H9 (cell line): ENCODE data around the gene CCM2. TPM values are rescaled to one million over a fixed set of nuclear protein-coding genes. Genes with fewer than 3 reads are reported as not detected.

Experiments
- DNase-seq: peaks from one replicate; pipeline ENCODE4 v3.0.0-alpha.2; 2017
- H2AFZ ChIP-seq: one replicate; pipeline ENCODE4 v1.6.1; 2013; ENCODE audit warnings: mild to moderate bottlenecking, low read length, control low read depth, moderate library complexity
- H2AK5ac ChIP-seq: 2 replicates; pipeline ENCODE4 v1.6.1; 2013; ENCODE audit warnings: low read length, control low read depth, mixed read lengths; ENCODE audit not compliant: insufficient read length
- H2BK120ac ChIP-seq: one replicate; pipeline ENCODE4 v1.6.1; 2013; ENCODE audit warnings: low read depth, mild to moderate bottlenecking, low read length, control low read depth, inconsistent platforms; ENCODE audit not compliant: poor library complexity, severe bottlenecking
- H2BK12ac ChIP-seq: 2 replicates; pipeline ENCODE4 v1.6.1; 2013; ENCODE audit warnings: low read length, control low read depth, mixed read lengths, low read depth; ENCODE audit not compliant: insufficient read length
- H2BK15ac ChIP-seq: 2 replicates; pipeline ENCODE4 v1.6.1; 2013; ENCODE audit warnings: low read depth, low read length, control low read depth
- H2BK20ac ChIP-seq: one replicate; pipeline ENCODE4 v1.6.1; 2013; ENCODE audit warnings: low read depth, mild to moderate bottlenecking, low read length, control low read depth, inconsistent platforms; ENCODE audit not compliant: poor library complexity, severe bottlenecking
- H2BK5ac ChIP-seq: 2 replicates; pipeline ENCODE4 v1.6.1; 2013; ENCODE audit warnings: low read length, control low read depth, mixed read lengths; ENCODE audit not compliant: insufficient read length
- H3K14ac ChIP-seq: 2 replicates; pipeline ENCODE4 v1.6.1; 2013; ENCODE audit warnings: low read length, control low read depth; ENCODE audit not compliant: insufficient read depth
- H3K18ac ChIP-seq: 2 replicates; pipeline ENCODE4 v1.6.1; 2013; ENCODE audit warnings: low read depth, mild to moderate bottlenecking, mixed read lengths, low read length, control low read depth; ENCODE audit not compliant: insufficient read length
- H3K23ac ChIP-seq: 2 replicates; pipeline ENCODE4 v1.6.1; 2013; ENCODE audit warnings: low read length, control low read depth, mixed read lengths, low read depth; ENCODE audit not compliant: insufficient read length
- H3K23me2 ChIP-seq: 2 replicates; pipeline ENCODE4 v1.6.1; 2013; ENCODE audit warnings: low read depth, mild to moderate bottlenecking, mixed read lengths, low read length, control low read depth; ENCODE audit not compliant: insufficient read length, poor library complexity, severe bottlenecking
- H3K27ac ChIP-seq: 2 replicates; pipeline ENCODE4 v1.5.1; 2013; ENCODE audit warnings: low read length, control low read depth, mixed read lengths, low read depth; ENCODE audit not compliant: insufficient read length
- H3K27me3 ChIP-seq: 2 replicates; pipeline ENCODE4 v1.6.1; 2013; ENCODE audit warnings: low read length, control low read depth, inconsistent platforms; ENCODE audit not compliant: insufficient read depth
- H3K4ac ChIP-seq: 2 replicates; pipeline ENCODE4 v1.6.1; 2013; ENCODE audit warnings: low read depth, mild to moderate bottlenecking, control low read depth, inconsistent platforms, low read length, moderate library complexity
- H3K4me1 ChIP-seq: 2 replicates; pipeline ENCODE4 v1.6.1; 2013; ENCODE audit warnings: low read length, control low read depth, inconsistent platforms; ENCODE audit not compliant: insufficient read depth
- H3K4me2 ChIP-seq: 2 replicates; pipeline ENCODE4 v1.6.1; 2013; ENCODE audit warnings: low read length, control low read depth, mixed read lengths; ENCODE audit not compliant: insufficient read length, insufficient read depth
- H3K56ac ChIP-seq: 2 replicates; pipeline ENCODE4 v1.6.1; 2013; ENCODE audit warnings: low read depth, mild to moderate bottlenecking, mixed read lengths, low read length, control low read depth; ENCODE audit not compliant: insufficient read length
- H3K79me1 ChIP-seq: 2 replicates; pipeline ENCODE4 v1.6.1; 2013; ENCODE audit warnings: low read depth, mild to moderate bottlenecking, moderate library complexity, low read length, control low read depth, inconsistent platforms; ENCODE audit not compliant: insufficient read depth, poor library complexity, severe bottlenecking
- H3K79me2 ChIP-seq: 2 replicates; pipeline ENCODE4 v1.6.1; 2013; ENCODE audit warnings: low read length, control low read depth, inconsistent platforms; ENCODE audit not compliant: insufficient read depth
- H3K9ac ChIP-seq: 2 replicates; pipeline ENCODE4 v1.6.1; 2013; ENCODE audit warnings: low read length, control low read depth, mixed read lengths; ENCODE audit not compliant: insufficient read length; ENCODE audit errors: extremely low read depth
- H3K9me3 ChIP-seq: one replicate; pipeline ENCODE4 v1.6.1; 2013; ENCODE audit warnings: low read depth, low read length, inconsistent platforms; ENCODE audit not compliant: control insufficient read depth
- H3T11ph ChIP-seq: one replicate; pipeline ENCODE4 v1.6.1; 2013; ENCODE audit warnings: mild to moderate bottlenecking, low read length, control low read depth, inconsistent platforms
- H4K20me1 ChIP-seq: one replicate; pipeline ENCODE4 v1.6.1; 2013; ENCODE audit not compliant: control insufficient read depth, insufficient read length, insufficient read depth
- H4K5ac ChIP-seq: 2 replicates; pipeline ENCODE4 v1.6.1; 2013; ENCODE audit warnings: low read depth, mild to moderate bottlenecking, mixed read lengths, low read length, control low read depth; ENCODE audit not compliant: insufficient read length
- H4K8ac ChIP-seq: replicated peaks from 2 replicates; pipeline ENCODE4 v1.6.1; 2013; ENCODE audit warnings: low read length, control low read depth, mixed read lengths, low read depth; ENCODE audit not compliant: insufficient read length
- H4K91ac ChIP-seq: 2 replicates; pipeline ENCODE4 v1.6.1; 2013; ENCODE audit warnings: low read depth, mild to moderate bottlenecking, moderate library complexity, mixed read lengths, low read length, control low read depth; ENCODE audit not compliant: insufficient read length
- H3K27ac Mint-ChIP-seq, 3 experiments: 2 replicates in 2 of 3; 3 replicates in 1 of 3; pipeline ENCODE4 v1.8.0; 2020 to 2021; ENCODE audit warnings: mixed read lengths in 3 of 3, mild to moderate bottlenecking in 1 of 3, moderate library complexity in 1 of 3
- H3K27me3 Mint-ChIP-seq: 2 replicates; pipeline ENCODE4 v1.8.0; 2021; ENCODE audit warnings: low read depth, mild to moderate bottlenecking, moderate library complexity, mixed read lengths
- H3K36me3 Mint-ChIP-seq, 3 experiments: 2 replicates in 2 of 3; 3 replicates in 1 of 3; pipeline ENCODE4 v1.8.0; 2020 to 2021; ENCODE audit warnings: low read depth in 3 of 3, mixed read lengths in 3 of 3; ENCODE audit not compliant: insufficient read depth in 1 of 3
- H3K4me1 Mint-ChIP-seq, 2 experiments: 2 replicates each; pipeline ENCODE4 v1.8.0; 2020; ENCODE audit warnings: mixed read lengths in 2 of 2
- H3K4me3 Mint-ChIP-seq, 2 experiments: 2 replicates in 1 of 2; 3 replicates in 1 of 2; pipeline ENCODE4 v1.8.0; 2020 to 2021; ENCODE audit warnings: mild to moderate bottlenecking in 2 of 2, mixed read lengths in 2 of 2, moderate library complexity in 1 of 2
- H3K9me3 Mint-ChIP-seq, 2 experiments: 2 replicates in 1 of 2; 3 replicates in 1 of 2; pipeline ENCODE4 v1.8.0; 2020; ENCODE audit warnings: mild to moderate bottlenecking in 2 of 2, mixed read lengths in 2 of 2, moderate library complexity in 1 of 2
- WGBS: extraction: QIAGEN DNeasy Blood & Tissue Kit; methylation state at CpG from one replicate; pipeline ENCODE4 v1.1.7; 2013; ENCODE audit warnings: missing lambda C conversion rate, low lambda C conversion rate, mixed read lengths; ENCODE audit not compliant: insufficient read length; ENCODE audit errors: extremely low coverage; 5-methylcytosine and 5-hydroxymethylcytosine counted together
- total RNA-seq: library from RNA; stranded (reverse); gene quantifications from 2 replicates; pipeline ENCODE4 v1.2.1, GENCODE V29; 2021
- TF ChIP-seq, protein P1 (sequence below): fragments of 200-600 bp; sonication (generic); conservative IDR thresholded peaks from 3 replicates; pipeline ENCODE4 v1.8.0; 2021; ENCODE audit warnings: antibody characterized with exemption, mild to moderate bottlenecking

The CCM2 gene
- total RNA-seq, 1 experiment from 2014 or later = 30.4 TPM

DNA sequence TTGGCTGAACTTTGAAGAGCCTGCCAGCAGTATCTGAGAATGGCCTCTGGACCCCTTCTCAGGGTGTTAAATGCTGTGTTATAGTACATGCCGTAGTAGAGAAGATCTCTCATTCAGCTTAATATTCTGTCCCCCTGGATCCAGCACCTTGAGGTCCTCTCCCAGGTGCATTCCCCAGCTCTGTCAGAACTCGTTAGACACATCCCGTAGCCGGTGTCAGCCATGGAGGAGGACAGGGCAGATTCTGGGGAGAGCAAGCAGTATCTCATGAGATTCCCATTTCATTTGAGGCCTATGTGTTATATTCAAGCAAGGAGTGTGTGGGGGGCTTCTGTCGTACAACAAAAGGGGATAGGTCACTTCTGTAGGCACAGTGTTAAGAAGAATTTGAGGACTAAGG, 53.9 kb downstream of the CCM2 start:
- H3K36me3 Mint-ChIP-seq = no peaks in the 10 kb centered on the region; a peak in 1 of 7 replicates
- Histone ChIP-seq H3T11ph (no peak overlapping the region), H3K4me1 (no peaks in the 10 kb centered on the region), H2AK5ac (no peak overlapping the region), H2BK120ac (no peak overlapping the region), H3K4me2 (no peak overlapping the region), H3K27ac (no peak overlapping the region), H4K91ac (no peak overlapping the region), H3K23me2 (no peaks in the 10 kb centered on the region), H3K27me3 (no peaks in the 10 kb centered on the region), H3K9ac (no peak overlapping the region), H3K79me2 (peaks cover 1% of the 10 kb centered on the region; the same call in 1 of the 2 replicates), H3K9me3 (no peaks in the 10 kb centered on the region), H2BK5ac (no peak overlapping the region), H3K18ac (no peak overlapping the region), H2BK12ac (no peak overlapping the region), H3K56ac (no peak overlapping the region), H2BK15ac (no peak overlapping the region), H3K4ac (no peak overlapping the region), H3K79me1 (no peaks in the 10 kb centered on the region), H3K23ac (no peak overlapping the region), H4K5ac (no peak overlapping the region), H4K20me1 (no peaks in the 10 kb centered on the region), H2AFZ (no peak overlapping the region), H2BK20ac (no peak overlapping the region), H4K8ac (no peak overlapping the region), H3K14ac (no peak overlapping the region)
- no peaks in the 10 kb centered on the region for H3K27me3 Mint-ChIP-seq
- DNase-seq = no peak
- no peaks in the 10 kb centered on the region for H3K9me3 Mint-ChIP-seq
- H3K27ac Mint-ChIP-seq = no peak overlapping the region
- WGBS = no CpG with 5 or more reads among the region's 5 CpGs
- no peaks in the 10 kb centered on the region for H3K4me1 Mint-ChIP-seq
- TF ChIP-seq, protein P1, sequence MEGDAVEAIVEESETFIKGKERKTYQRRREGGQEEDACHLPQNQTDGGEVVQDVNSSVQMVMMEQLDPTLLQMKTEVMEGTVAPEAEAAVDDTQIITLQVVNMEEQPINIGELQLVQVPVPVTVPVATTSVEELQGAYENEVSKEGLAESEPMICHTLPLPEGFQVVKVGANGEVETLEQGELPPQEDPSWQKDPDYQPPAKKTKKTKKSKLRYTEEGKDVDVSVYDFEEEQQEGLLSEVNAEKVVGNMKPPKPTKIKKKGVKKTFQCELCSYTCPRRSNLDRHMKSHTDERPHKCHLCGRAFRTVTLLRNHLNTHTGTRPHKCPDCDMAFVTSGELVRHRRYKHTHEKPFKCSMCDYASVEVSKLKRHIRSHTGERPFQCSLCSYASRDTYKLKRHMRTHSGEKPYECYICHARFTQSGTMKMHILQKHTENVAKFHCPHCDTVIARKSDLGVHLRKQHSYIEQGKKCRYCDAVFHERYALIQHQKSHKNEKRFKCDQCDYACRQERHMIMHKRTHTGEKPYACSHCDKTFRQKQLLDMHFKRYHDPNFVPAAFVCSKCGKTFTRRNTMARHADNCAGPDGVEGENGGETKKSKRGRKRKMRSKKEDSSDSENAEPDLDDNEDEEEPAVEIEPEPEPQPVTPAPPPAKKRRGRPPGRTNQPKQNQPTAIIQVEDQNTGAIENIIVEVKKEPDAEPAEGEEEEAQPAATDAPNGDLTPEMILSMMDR = no peak
- H3K4me3 Mint-ChIP-seq = no peak overlapping the region
